Neural crest cell (in vitro differentiated cells): Measurements from ENCODE around the gene ETV6. TPM values are rescaled to one million over a fixed set of nuclear protein-coding genes. Genes with fewer than 3 reads are reported as not detected.

Experiments used
- DNase-seq: peaks from one replicate; pipeline ENCODE4 v3.0.0; 2021; ENCODE audit warnings: low read depth, mixed read lengths, low spot score
- H3K27ac Mint-ChIP-seq: one replicate; pipeline ENCODE4 v1.8.0; 2021; ENCODE audit warnings: mild to moderate bottlenecking, mixed read lengths; ENCODE audit not compliant: unreplicated experiment
- H3K27me3 Mint-ChIP-seq: 2 replicates; pipeline ENCODE4 v1.8.0; 2021; ENCODE audit warnings: low read depth, mild to moderate bottlenecking, mixed read lengths
- H3K36me3 Mint-ChIP-seq: 2 replicates; pipeline ENCODE4 v1.8.0; 2021; ENCODE audit warnings: low read depth, mild to moderate bottlenecking, mixed read lengths
- H3K4me1 Mint-ChIP-seq: 2 replicates; pipeline ENCODE4 v1.8.0; 2021; ENCODE audit warnings: mixed read lengths
- H3K4me3 Mint-ChIP-seq: one replicate; pipeline ENCODE4 v1.8.0; 2021; ENCODE audit warnings: mild to moderate bottlenecking, mixed read lengths
- H3K9me3 Mint-ChIP-seq: 2 replicates; pipeline ENCODE4 v1.8.0; 2021; ENCODE audit warnings: mixed read lengths
- CTCF ChIP-seq: fragments of 200-600 bp; sonication (generic); conservative IDR thresholded peaks from 2 replicates; pipeline ENCODE4 v1.5.0; 2021; ENCODE audit warnings: antibody characterized with exemption, mild to moderate bottlenecking
- total RNA-seq: library from RNA; stranded (reverse); gene quantifications from 2 replicates; pipeline ENCODE4 v1.2.1, GENCODE V29; 2021

The ETV6 gene
- total RNA-seq, 1 donor from 2014 or later = 18.7 TPM

DNA sequence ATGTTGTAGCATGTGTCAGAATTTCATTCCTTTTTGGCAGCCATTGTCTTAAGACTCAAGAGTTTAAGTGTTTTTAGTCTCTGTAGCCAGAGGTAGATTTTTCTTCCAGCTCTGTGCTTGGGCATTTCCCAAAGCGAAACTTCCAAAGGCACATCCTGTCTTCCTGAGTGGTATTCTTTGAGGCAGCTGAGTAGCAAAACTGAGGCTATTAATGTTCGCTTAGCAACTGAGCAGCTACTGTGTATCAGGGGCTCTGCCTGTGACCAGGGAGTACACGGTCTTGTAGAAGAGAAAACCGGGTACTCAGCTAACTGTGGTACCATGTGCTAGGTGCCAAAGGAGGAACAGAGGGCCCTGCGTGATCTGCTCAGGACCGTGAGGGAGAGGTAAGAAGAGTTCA is 52.0 kb downstream of the ETV6 start:
- no peak overlapping the region for H3K4me3 Mint-ChIP-seq
- H3K27me3 Mint-ChIP-seq = no peaks in the 10 kb centered on the region
- H3K27ac Mint-ChIP-seq = peak overlapping the region; percentile 46
- H3K36me3 Mint-ChIP-seq = no peaks in the 10 kb centered on the region
- no peak for TF ChIP-seq CTCF
- no peaks in the 10 kb centered on the region for H3K9me3 Mint-ChIP-seq
- no peak for DNase-seq
- peaks cover 18% of the 10 kb centered on the region for H3K4me1 Mint-ChIP-seq

DNA sequence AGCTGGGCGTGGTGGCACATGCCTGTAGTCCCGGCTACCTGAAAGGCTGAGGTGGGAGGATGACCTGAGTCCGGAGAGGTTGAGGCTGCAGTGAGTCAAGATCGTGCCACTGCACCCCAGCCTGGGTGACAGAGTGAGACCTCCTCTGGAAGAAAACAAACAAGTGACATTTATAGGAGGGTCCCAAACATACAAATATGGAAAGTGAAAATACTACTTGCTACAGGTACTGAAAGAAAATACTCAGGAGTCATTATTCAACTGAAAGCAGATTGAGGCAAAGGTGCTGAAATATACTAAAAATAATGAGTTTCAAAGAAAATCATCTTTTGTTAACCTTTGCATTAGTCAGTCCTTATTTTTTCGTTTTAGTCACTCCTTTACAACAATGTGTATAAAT is 53.5 kb downstream of the ETV6 start:
- Mint-ChIP-seq H3K9me3 (no peaks in the 10 kb centered on the region), H3K27me3 (no peaks in the 10 kb centered on the region), H3K4me3 (no peak overlapping the region), H3K4me1 (peaks cover 23% of the 10 kb centered on the region), H3K27ac (no peak overlapping the region), H3K36me3 (no peaks in the 10 kb centered on the region)
- TF ChIP-seq CTCF = no peak
- DNase-seq = no peak

DNA sequence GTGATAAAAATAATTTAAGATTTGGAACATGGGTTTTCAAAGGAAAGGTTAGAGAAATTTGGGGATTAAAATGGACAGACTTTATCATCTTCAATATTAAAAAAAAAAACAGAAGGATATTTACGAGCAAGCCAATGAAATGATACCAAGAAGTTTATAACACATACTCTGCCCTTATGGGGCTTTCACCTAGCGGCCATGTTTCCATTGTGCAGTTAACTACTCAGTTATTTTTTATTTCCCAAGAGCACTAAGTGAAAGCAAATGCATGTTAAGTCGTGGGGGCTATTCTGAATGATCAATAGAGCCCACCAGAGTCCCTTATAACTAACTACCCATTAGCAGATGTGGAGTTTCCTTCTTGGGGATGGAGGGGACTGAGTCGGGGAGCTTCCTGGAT is 53.9 kb downstream of the ETV6 start:
- Mint-ChIP-seq H3K9me3 (no peaks in the 10 kb centered on the region), H3K27me3 (no peaks in the 10 kb centered on the region), H3K4me3 (no peak overlapping the region), H3K27ac (no peak overlapping the region), H3K4me1 (peaks cover 23% of the 10 kb centered on the region), H3K36me3 (no peaks in the 10 kb centered on the region)
- no peak for DNase-seq
- TF ChIP-seq CTCF = no peak

GRCh38 chr12:11704089-11704488 is 54.6 kb downstream of the ETV6 start:
- Mint-ChIP-seq H3K27me3 (no peaks in the 10 kb centered on the region), H3K36me3 (no peaks in the 10 kb centered on the region), H3K9me3 (no peaks in the 10 kb centered on the region), H3K27ac (no peak overlapping the region), H3K4me3 (no peak overlapping the region), H3K4me1 (peaks cover 23% of the 10 kb centered on the region)
- DNase-seq = no peak
- no peak for TF ChIP-seq CTCF

- Mint-ChIP-seq H3K4me1 (peaks cover 23% of the 10 kb centered on the region), H3K27ac (no peak overlapping the region), H3K9me3 (no peaks in the 10 kb centered on the region), H3K27me3 (no peaks in the 10 kb centered on the region), H3K36me3 (no peaks in the 10 kb centered on the region), H3K4me3 (no peak overlapping the region)
- no peak for TF ChIP-seq CTCF
- DNase-seq = no peak
Measured at GRCh38 chr12:11705010-11705409, 55.5 kb downstream of the ETV6 start.
